MM.1S (cell line): ENCODE results near the gene MEX3C.

Experiments used
- DNase-seq: peaks from one replicate; pipeline ENCODE4 v3.0.0-alpha.2; 2015
- H2AFZ ChIP-seq: fragments of 300-600 bp; sonication (generic); 2 replicates; pipeline ENCODE4 v1.6.0; 2016; ENCODE audit warnings: antibody characterized with exemption, low read length
- H3F3A ChIP-seq: fragments of 300-600 bp; sonication (generic); 2 replicates; pipeline ENCODE4 v1.6.1; 2016; ENCODE audit warnings: mild to moderate bottlenecking, antibody characterized with exemption, low read length, moderate library complexity, mixed read lengths; ENCODE audit not compliant: insufficient read depth
- H3K27ac ChIP-seq: fragments of 300-600 bp; sonication (generic); 2 replicates; pipeline ENCODE4 v1.5.1; 2016; ENCODE audit warnings: mild to moderate bottlenecking, low read length
- H3K27me3 ChIP-seq: fragments of 300-600 bp; sonication (generic); replicated peaks from 2 replicates; pipeline ENCODE4 v1.6.0; 2016; ENCODE audit warnings: low read length; ENCODE audit not compliant: insufficient read depth
- H3K36me3 ChIP-seq: fragments of 300-600 bp; sonication (generic); replicated peaks from 2 replicates; pipeline ENCODE4 v1.6.1; 2016; ENCODE audit warnings: mild to moderate bottlenecking, low read length, mixed read lengths; ENCODE audit not compliant: insufficient read depth
- H3K4me1 ChIP-seq: fragments of 300-600 bp; sonication (generic); 2 replicates; pipeline ENCODE4 v1.6.1; 2016; ENCODE audit warnings: low read length, mixed read lengths
- H3K4me2 ChIP-seq: fragments of 300-600 bp; sonication (generic); 2 replicates; pipeline ENCODE4 v1.6.0; 2016; ENCODE audit warnings: low read depth, low read length
- H3K4me3 ChIP-seq: fragments of 300-600 bp; sonication (generic); 2 replicates; pipeline ENCODE4 v1.5.1; 2016; ENCODE audit warnings: low read length, mixed read lengths
- H3K79me2 ChIP-seq: fragments of 300-600 bp; sonication (generic); 2 replicates; pipeline ENCODE4 v1.6.1; 2016; ENCODE audit warnings: mixed run types, low read length, mixed read lengths
- H3K9ac ChIP-seq: fragments of 300-600 bp; sonication (generic); 2 replicates; pipeline ENCODE4 v1.6.1; 2016; ENCODE audit warnings: low read length, mixed read lengths
- H3K9me2 ChIP-seq: fragments of 300-600 bp; sonication (generic); replicated peaks from 2 replicates; pipeline ENCODE4 v1.6.1; 2016; ENCODE audit warnings: mild to moderate bottlenecking, low read length, mixed read lengths; ENCODE audit not compliant: insufficient read depth
- H3K9me3 ChIP-seq: fragments of 300-600 bp; sonication (generic); replicated peaks from 2 replicates; pipeline ENCODE4 v1.6.1; 2016; ENCODE audit warnings: mild to moderate bottlenecking, low read length, mixed read lengths; ENCODE audit not compliant: insufficient read depth
- H4K20me1 ChIP-seq: fragments of 300-600 bp; sonication (generic); 2 replicates; pipeline ENCODE4 v1.6.1; 2016; ENCODE audit warnings: mild to moderate bottlenecking, low read length, moderate library complexity, mixed read lengths; ENCODE audit not compliant: insufficient read depth
- CTCF ChIP-seq: fragments of 300-600 bp; sonication (generic); IDR thresholded peaks from 2 replicates; pipeline ENCODE4 v1.5.1; 2016; ENCODE audit warnings: antibody characterized with exemption, low read length, mixed read lengths
- EZH2 ChIP-seq: fragments of 300-600 bp; sonication (generic); optimal IDR thresholded peaks from 2 replicates; pipeline ENCODE3; 2017; ENCODE audit warnings: low read depth, mild to moderate bottlenecking, antibody characterized with exemption, low read length, mixed read lengths
- EZH2phosphoT487 ChIP-seq: fragments of 300-600 bp; sonication (generic); IDR thresholded peaks from 2 replicates; pipeline ENCODE4 v1.6.1; 2018; ENCODE audit warnings: antibody characterized with exemption, low read length

Gene MEX3C

DNA sequence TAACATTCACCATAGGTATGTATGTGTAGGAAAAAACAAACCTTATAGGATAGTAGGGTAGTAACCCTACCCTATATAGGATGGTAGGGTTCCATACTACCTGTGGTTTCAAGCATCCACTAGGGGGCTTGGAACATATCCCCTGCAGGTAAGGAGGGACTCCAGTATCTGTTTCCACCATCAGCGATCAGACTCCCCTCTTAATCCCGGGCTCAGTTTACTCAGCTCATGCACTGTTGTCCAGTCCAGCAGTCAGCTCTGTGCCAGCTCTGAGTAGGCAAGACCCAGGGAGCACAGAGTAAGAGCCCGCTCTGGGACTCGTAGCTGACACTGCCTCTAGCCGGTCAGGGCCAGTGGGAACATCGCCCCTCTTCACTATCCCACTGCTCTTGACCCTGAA is 61.7 kb downstream of the MEX3C start:
- no peak overlapping the region for H3K27ac ChIP-seq
- H3K9me3 ChIP-seq: no peaks in the 10 kb centered on the region

GRCh38 chr18:51135364-51135763 is 62.1 kb downstream of the MEX3C start:
- no peak for TF ChIP-seq CTCF
- no peak for TF ChIP-seq EZH2phosphoT487
- TF ChIP-seq EZH2: no peak
- no peak for DNase-seq
- Histone ChIP-seq H3K36me3 (no peaks in the 10 kb centered on the region), H3K79me2 (no peaks in the 10 kb centered on the region), H2AFZ (no peak overlapping the region), H3K27me3 (no peaks in the 10 kb centered on the region), H3K9ac (no peak overlapping the region), H3K4me1 (no peaks in the 10 kb centered on the region), H3K4me3 (no peak overlapping the region), H3F3A (no peaks in the 10 kb centered on the region), H3K4me2 (no peak overlapping the region), H3K9me2 (no peaks in the 10 kb centered on the region), H3K9me3 (no peaks in the 10 kb centered on the region), H4K20me1 (no peaks in the 10 kb centered on the region), H3K27ac (no peak overlapping the region)

More for the DNA sequence above, 61.7 kb downstream of the MEX3C start:
- H3K4me2 ChIP-seq: no peak overlapping the region
- DNase-seq: no peak
- H3K9ac ChIP-seq: no peak overlapping the region
- H3K4me1 ChIP-seq: no peaks in the 10 kb centered on the region
- H4K20me1 ChIP-seq: no peaks in the 10 kb centered on the region
- no peaks in the 10 kb centered on the region for H3K9me2 ChIP-seq
- H3K36me3 ChIP-seq: no peaks in the 10 kb centered on the region
- no peaks in the 10 kb centered on the region for H3F3A ChIP-seq
- no peaks in the 10 kb centered on the region for H3K79me2 ChIP-seq
- H3K27me3 ChIP-seq: no peaks in the 10 kb centered on the region
- H3K4me3 ChIP-seq: no peak overlapping the region
- TF ChIP-seq CTCF: peak; percentile 27; the same call in 1 of the 2 replicates
- TF ChIP-seq EZH2: no peak
- no peak for TF ChIP-seq EZH2phosphoT487
- no peak overlapping the region for H2AFZ ChIP-seq

- Histone ChIP-seq H3F3A (no peaks in the 10 kb centered on the region), H3K9me3 (no peaks in the 10 kb centered on the region), H3K4me2 (no peak overlapping the region), H3K79me2 (no peaks in the 10 kb centered on the region), H2AFZ (no peak overlapping the region), H3K27ac (no peak overlapping the region), H3K9me2 (no peaks in the 10 kb centered on the region), H3K36me3 (no peaks in the 10 kb centered on the region), H3K9ac (no peak overlapping the region), H3K27me3 (no peaks in the 10 kb centered on the region), H3K4me3 (no peak overlapping the region), H4K20me1 (no peaks in the 10 kb centered on the region), H3K4me1 (no peaks in the 10 kb centered on the region)
- TF ChIP-seq CTCF (no peak), EZH2 (no peak)
- no peak for DNase-seq
Observed at GRCh38 chr18:51134721-51135120, 62.8 kb downstream of the MEX3C start.
